Kidney (tissue), 14 donors: ENCODE results near the gene ZNF516. TPM values are rescaled to one million over a fixed set of nuclear protein-coding genes. Genes with fewer than 3 reads are reported as not detected.

Source experiments
- DNase-seq, 5 donors: peaks; one replicate each; pipeline ENCODE4 v3.0.0-alpha.2; 2013 to 2020
- FAIRE-seq: peaks from 2 replicates; lab custom pipeline; 2012; peaks lifted over from hg19 to GRCh38; lab: Jason Lieb, UNC
- H3K27ac ChIP-seq, 2 donors: one replicate each; pipeline ENCODE4 v1.7.0; 2013; ENCODE audit warnings: low read depth in 2 of 2, low read length in 2 of 2, inconsistent platforms in 1 of 2
- H3K27me3 ChIP-seq: one replicate; pipeline ENCODE4 v1.7.1; 2013; ENCODE audit warnings: low read length, inconsistent platforms; ENCODE audit not compliant: control insufficient read depth, insufficient read depth
- H3K36me3 ChIP-seq, 3 donors: one replicate each; pipeline versions ENCODE4 v1.7.0 to v1.7.1; 2013; ENCODE audit warnings: low read length in 3 of 3, control low read depth in 1 of 3, inconsistent platforms in 1 of 3; ENCODE audit not compliant: insufficient read depth in 3 of 3, control insufficient read depth in 2 of 3
- H3K4me1 ChIP-seq, 3 donors: one replicate each; pipeline versions ENCODE4 v1.7.0 to v1.7.1; 2013; ENCODE audit warnings: low read length in 3 of 3, inconsistent platforms in 1 of 3, low read depth in 1 of 3; ENCODE audit not compliant: control insufficient read depth in 2 of 3, insufficient read depth in 2 of 3
- H3K4me3 ChIP-seq, 3 donors: one replicate each; pipeline versions ENCODE4 v1.7.0 to v1.8.1; 2013; ENCODE audit warnings: low read length in 3 of 3, control low read depth in 1 of 3, inconsistent platforms in 1 of 3
- H3K9ac ChIP-seq, 3 donors: one replicate each; pipeline versions ENCODE4 v1.7.0 to v1.7.1; 2013; ENCODE audit warnings: low read length in 3 of 3, control low read depth in 1 of 3, inconsistent platforms in 1 of 3
- H3K9me3 ChIP-seq, 3 donors: one replicate each; pipeline versions ENCODE4 v1.7.0 to v1.7.1; 2013; ENCODE audit warnings: low read length in 3 of 3, control low read depth in 1 of 3, inconsistent platforms in 1 of 3; ENCODE audit not compliant: control insufficient read depth in 2 of 3, insufficient read depth in 1 of 3
- CTCF ChIP-seq: IDR thresholded peaks from 3 replicates; pipeline ENCODE4 v1.5.1; 2012; ENCODE audit warnings: mild to moderate bottlenecking, moderate library complexity, borderline replicate concordance; ENCODE audit not compliant: insufficient read depth; ENCODE audit errors: extremely low read depth
- intact Hi-C: fragments of 100-400 bp; cut with DNase I; formaldehyde crosslinking; loops from one replicate; pipeline ENCODE4 v1.11.1; 2022
- polyA plus RNA-seq: library from polyadenylated mRNA; stranded (reverse); fragments of 350-450 nt; fragmentation: Illumina TruSeq; extraction: RNeasy Lipid Tissue Mini Kit (QIAGEN cat#74804); gene quantifications from one replicate; pipeline ENCODE4 v1.2.3, GENCODE V29; 2014; ENCODE audit warnings: low read depth, low replicate concordance; ENCODE audit not compliant: insufficient read depth
- total RNA-seq: library from RNA; stranded (reverse); fragmentation: NEBNext Ultra II Directional; extraction: Animal tissue kit (Norgen Biotek cat#: 25700); gene quantifications from one replicate; pipeline ENCODE4 v1.2.1, GENCODE V29; 2021
- donor health status: control.
- donor health status: control.
- donor health status: control.
- donor health status: control.
- donor health status: control.
- donor health status: DM: yes; HTN: yes; CAD: no.
- donor health status: Normal renal cell carcinoma (clear cell type).

ZNF516 gene
- total and polyA plus RNA-seq, 2 donors from 2014 or later, result 6.7 to 28.7 TPM

- Histone ChIP-seq H3K4me1 (peaks cover 0 to 3% (median 0%) of the 10 kb centered on the region in 3 donors), H3K9ac (no peak overlapping the region)
- no peak for FAIRE-seq
Observed at GRCh38 chr18:76432970-76433767, 61.9 kb downstream of the ZNF516 start.

DNA sequence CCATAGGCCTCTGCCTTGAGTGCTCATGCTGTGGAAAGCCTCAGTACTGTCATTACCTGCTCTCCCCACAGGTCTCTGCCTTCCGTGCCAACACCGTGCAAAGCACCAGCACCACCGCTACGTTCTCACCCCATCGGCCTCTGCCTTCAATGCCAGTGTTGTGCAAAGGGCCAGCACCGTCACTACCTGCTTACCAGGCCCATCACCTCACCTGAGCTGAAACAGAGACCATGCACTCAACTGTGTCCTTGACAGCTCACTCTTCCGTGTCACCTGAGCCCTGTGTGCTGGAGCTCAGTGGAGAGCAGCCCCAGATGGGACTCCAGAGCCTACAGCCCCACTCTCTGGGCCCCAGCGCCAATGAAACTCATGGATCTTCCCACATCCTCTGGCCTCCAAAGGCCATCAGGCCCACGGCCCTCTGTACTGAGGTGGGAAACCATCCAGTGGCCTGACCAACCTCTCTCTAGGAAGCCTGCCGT, 62.7 kb downstream of the ZNF516 start:
- no peak overlapping the region for H3K27ac ChIP-seq
- DNase-seq (no peak), FAIRE-seq (no peak)
- no peak for TF ChIP-seq CTCF
- intact Hi-C loops, result no loop called here
- H3K9me3 ChIP-seq, result no peaks in the 10 kb centered on the region
- no peak overlapping the region for H3K4me3 ChIP-seq
- peaks cover 0 to 3% (median 0%) of the 10 kb centered on the region in 3 donors for H3K4me1 ChIP-seq
- no peak overlapping the region for H3K9ac ChIP-seq
- H3K36me3 ChIP-seq, result peaks cover 0 to 2% (median 0%) of the 10 kb centered on the region in 3 donors
- no peaks in the 10 kb centered on the region for H3K27me3 ChIP-seq

More at GRCh38 chr18:76432970-76433767, 61.9 kb downstream of the ZNF516 start:
- H3K4me3 ChIP-seq, result no peak overlapping the region
- intact Hi-C loops, result no loop called here
- H3K27ac ChIP-seq, result no peak overlapping the region
- no peak for DNase-seq
- peaks cover 0 to 2% (median 0%) of the 10 kb centered on the region in 3 donors for H3K36me3 ChIP-seq
- no peak for TF ChIP-seq CTCF
- H3K27me3 ChIP-seq, result no peaks in the 10 kb centered on the region
- no peaks in the 10 kb centered on the region for H3K9me3 ChIP-seq

- H3K4me1 ChIP-seq, result peaks cover 0 to 3% (median 0%) of the 10 kb centered on the region in 3 donors
- H3K9me3 ChIP-seq, result no peaks in the 10 kb centered on the region
- H3K27me3 ChIP-seq, result no peaks in the 10 kb centered on the region
- peaks cover 0 to 2% (median 0%) of the 10 kb centered on the region in 3 donors for H3K36me3 ChIP-seq
- no peak overlapping the region for H3K9ac ChIP-seq
- DNase-seq (peak in 1 of 5 donors; percentile 51), FAIRE-seq (no peak)
- no peak overlapping the region for H3K4me3 ChIP-seq
- intact Hi-C loops, result no loop called here
- no peak overlapping the region for H3K27ac ChIP-seq
- no peak for TF ChIP-seq CTCF
Observed at GRCh38 chr18:76431437-76432273, 63.4 kb downstream of the ZNF516 start.
